Activated CD8-positive, alpha-beta memory T cell treated with anti-CD3 and anti-CD28 coated beads for 36 hours (primary cell): ENCODE data around the gene COQ4. TPM values are rescaled to one million over a fixed set of nuclear protein-coding genes. Genes with fewer than 3 reads are reported as not detected.

Experiments used
- CTCF ChIA-PET: fragments of 350-600 bp; sonication (Branson Sonifier 250); formaldehyde crosslinking; loops from one replicate; lab custom pipeline; 2021; ENCODE audit warnings: antibody characterized with exemption; lab: Charles Lee
- POLR2A ChIA-PET: fragments of 350-600 bp; sonication (Branson Sonifier 250); formaldehyde crosslinking; loops from one replicate; lab custom pipeline; 2021; ENCODE audit warnings: antibody characterized with exemption; lab: Charles Lee
- total RNA-seq, 2 experiments: library from RNA; stranded (reverse); gene quantifications; one replicate each; pipeline ENCODE4 v1.2.3, GENCODE V29; 2021

Gene COQ4
- total RNA-seq, 2 experiments from 2014 or later = 47.5 to 52.3 TPM

GRCh38 chr9:128361296-128361985 is 38.8 kb downstream of the COQ4 start:
- POLR2A ChIA-PET = interaction anchor here (0.6 to 1.9 kb wide), 2 partner anchors 10 to 121 kb away, joined by 3 to 11 read pairs; partner anchors contain the start of gene URM1
- CTCF ChIA-PET = interaction anchor here (1.0 to 2.9 kb wide), 12 partner anchors 10 to 168 kb away, joined by 3 to 24 read pairs (median 6); partner anchors contain the start of genes CERCAM and URM1

DNA sequence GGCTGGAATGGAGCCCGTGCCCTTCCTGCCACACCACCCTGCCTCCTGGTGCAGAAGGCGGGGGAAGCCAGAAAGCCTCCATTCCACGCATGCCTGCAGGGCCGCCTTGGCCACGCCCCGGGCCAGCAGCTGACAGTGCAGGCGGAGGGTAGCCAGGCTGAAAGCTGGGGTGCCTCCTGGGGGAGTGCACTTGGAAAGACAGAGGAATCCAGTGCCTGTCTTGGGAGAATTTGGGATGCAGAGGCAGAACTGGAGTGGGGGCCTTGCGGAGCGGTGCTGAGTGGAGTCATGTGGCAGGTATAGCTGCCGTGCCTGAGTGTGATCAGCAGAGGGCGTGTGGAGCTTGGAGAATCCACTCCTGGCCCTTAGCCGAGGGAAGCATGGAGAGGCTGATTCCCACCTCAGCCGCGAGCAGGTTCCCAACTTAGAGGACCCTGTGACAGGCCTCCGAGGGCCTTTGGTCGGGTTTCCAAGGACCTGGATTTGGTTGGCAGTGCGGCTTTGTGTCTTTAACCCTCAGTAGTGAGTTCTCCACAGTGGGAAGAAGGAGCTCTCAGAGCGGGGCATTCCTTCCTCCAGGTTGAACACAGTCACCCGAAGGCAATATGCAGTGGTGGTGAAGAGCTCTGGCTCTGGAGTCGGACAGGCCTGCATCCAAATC is 39.5 kb downstream of the COQ4 start:
- POLR2A ChIA-PET = interaction anchor here (1.9 kb wide), 1 partner anchor 9 kb away, joined by 11 read pairs; the partner anchor contains the start of gene URM1
- CTCF ChIA-PET = interaction anchor here (0.6 to 2.9 kb wide), 16 partner anchors 10 to 412 kb away, joined by 3 to 24 read pairs (median 4); partner anchors contain the start of genes CERCAM, ODF2 and URM1

DNA sequence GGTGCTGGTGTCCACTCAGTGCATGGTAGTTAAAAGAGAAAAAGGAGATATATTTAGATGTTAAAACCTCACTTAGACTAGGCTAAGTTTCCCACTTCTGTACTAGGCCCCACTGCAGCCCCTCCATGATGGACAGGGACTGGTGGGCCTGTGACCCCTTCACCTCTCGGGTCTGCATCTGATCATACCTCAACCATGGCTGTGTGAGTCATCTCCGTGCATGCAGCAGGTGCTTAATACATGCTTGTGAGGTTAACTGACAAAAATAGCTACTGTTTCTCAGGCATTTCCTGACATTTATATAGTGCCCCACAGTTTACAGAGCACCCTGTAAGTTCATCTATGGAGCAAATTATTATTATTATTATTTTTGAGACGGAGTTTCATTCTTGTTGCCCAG is 40.1 kb downstream of the COQ4 start:
- POLR2A ChIA-PET = interaction anchor here (1.9 kb wide), 1 partner anchor 8 kb away, joined by 11 read pairs; the partner anchor contains the start of gene URM1
- CTCF ChIA-PET = interaction anchor here (0.6 to 2.9 kb wide), 15 partner anchors 9 to 411 kb away, joined by 3 to 24 read pairs (median 5); partner anchors contain the start of genes CERCAM, ODF2 and URM1

GRCh38 chr9:128365525-128365924 is 42.9 kb downstream of the COQ4 start:
- ChIA-PET POLR2A (no interaction called here), CTCF (interaction anchor here (0.9 kb wide), 1 partner anchor 24 kb away, joined by 4 read pairs; no protein-coding TSS in a partner anchor)

- POLR2A ChIA-PET = interaction anchor here (0.6 kb wide), 1 partner anchor 11 kb away, joined by 3 read pairs; no protein-coding TSS in a partner anchor
Observed at GRCh38 chr9:128369024-128369706, 46.5 kb downstream of the COQ4 start.

GRCh38 chr9:128370367-128370751 is 47.7 kb downstream of the COQ4 start:
- ChIA-PET CTCF (interaction anchor here (1.7 to 4.7 kb wide), 3 partner anchors 8 to 50 kb away, joined by 7 to 24 read pairs (median 8); partner anchors contain the start of gene CERCAM), POLR2A (interaction anchor here (0.6 to 1.7 kb wide), 4 partner anchors 8 to 409 kb away, joined by 3 to 22 read pairs (median 7); no protein-coding TSS in a partner anchor)

More at GRCh38 chr9:128369024-128369706, 46.5 kb downstream of the COQ4 start:
- CTCF ChIA-PET = interaction anchor here (0.9 to 1.7 kb wide), 3 partner anchors 12 to 69 kb away, joined by 3 to 7 read pairs (median 4); no protein-coding TSS in a partner anchor

- ChIA-PET CTCF (interaction anchor here (0.6 to 4.7 kb wide), 8 partner anchors 9 to 312 kb away, joined by 3 to 24 read pairs (median 4); partner anchors contain the start of gene CERCAM), POLR2A (interaction anchor here (0.6 to 1.7 kb wide), 9 partner anchors 9 to 408 kb away, joined by 3 to 22 read pairs (median 4); partner anchors contain the start of genes CERCAM and ODF2)
Observed at GRCh38 chr9:128370752-128371629, 48.4 kb downstream of the COQ4 start, which contains the start of gene URM1. URM1 (plus strand) TSS chr9:128371374; CDS start chr9:128371381, 7 bp downstream.

GRCh38 chr9:128371630-128372117 is 49.0 kb downstream of the COQ4 start:
- CTCF ChIA-PET = interaction anchor here (0.6 to 4.7 kb wide), 7 partner anchors 10 to 258 kb away, joined by 3 to 24 read pairs (median 4); partner anchors contain the start of gene CERCAM
- POLR2A ChIA-PET = interaction anchor here (0.6 to 1.7 kb wide), 7 partner anchors 10 to 185 kb away, joined by 3 to 11 read pairs (median 6); partner anchors contain the start of genes CERCAM and ODF2

DNA sequence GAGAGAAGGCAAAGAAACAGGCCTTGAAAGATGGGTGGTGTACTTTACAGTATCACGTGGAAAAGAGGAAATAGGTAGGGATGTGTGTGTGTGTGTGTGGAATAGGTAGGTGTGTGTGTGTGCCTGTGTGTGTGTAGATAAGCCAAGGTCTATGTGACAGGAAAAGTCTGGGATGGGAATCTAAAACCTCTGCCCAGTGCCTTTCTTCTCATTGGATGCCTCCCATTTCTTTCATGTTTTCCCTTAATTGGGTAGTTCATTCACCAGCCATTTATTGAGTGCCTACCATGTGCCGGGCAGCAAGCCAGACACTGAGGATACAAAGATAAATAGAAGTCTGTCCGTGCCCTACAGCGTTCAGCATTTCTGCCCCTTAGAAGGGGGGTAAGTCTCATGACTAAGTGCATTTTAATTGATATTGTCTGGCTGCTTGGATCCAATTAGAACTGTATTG is 49.6 kb downstream of the COQ4 start:
- CTCF ChIA-PET = interaction anchor here (0.6 to 4.7 kb wide), 3 partner anchors 10 to 48 kb away, joined by 3 to 24 read pairs (median 8); partner anchors contain the start of gene CERCAM
- POLR2A ChIA-PET = interaction anchor here (1.0 to 1.3 kb wide), 2 partner anchors 83 to 186 kb away, joined by 4 to 6 read pairs; partner anchors contain the start of gene ODF2

DNA sequence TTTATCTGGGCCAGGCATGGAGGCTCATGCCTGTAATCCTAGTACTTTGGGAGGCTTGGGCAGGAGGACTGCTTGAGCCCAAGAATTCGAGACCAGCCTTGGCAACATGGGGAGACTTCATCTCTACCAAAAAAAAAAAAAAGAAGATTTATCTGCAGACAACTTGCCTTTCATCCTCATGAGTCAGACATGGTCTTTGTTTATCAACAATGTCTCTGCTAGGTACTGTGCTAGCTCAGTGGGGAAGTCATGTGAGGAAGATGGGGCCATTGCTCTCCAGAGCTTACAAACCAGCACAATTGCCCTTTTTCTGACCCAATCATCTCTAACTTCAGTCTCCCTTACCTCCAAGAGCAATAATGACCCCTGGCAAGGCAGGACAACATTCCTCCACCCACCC is 50.1 kb downstream of the COQ4 start:
- POLR2A ChIA-PET = no interaction called here
- CTCF ChIA-PET = interaction anchor here (4.7 kb wide), 1 partner anchor 11 kb away, joined by 24 read pairs; no protein-coding TSS in a partner anchor

DNA sequence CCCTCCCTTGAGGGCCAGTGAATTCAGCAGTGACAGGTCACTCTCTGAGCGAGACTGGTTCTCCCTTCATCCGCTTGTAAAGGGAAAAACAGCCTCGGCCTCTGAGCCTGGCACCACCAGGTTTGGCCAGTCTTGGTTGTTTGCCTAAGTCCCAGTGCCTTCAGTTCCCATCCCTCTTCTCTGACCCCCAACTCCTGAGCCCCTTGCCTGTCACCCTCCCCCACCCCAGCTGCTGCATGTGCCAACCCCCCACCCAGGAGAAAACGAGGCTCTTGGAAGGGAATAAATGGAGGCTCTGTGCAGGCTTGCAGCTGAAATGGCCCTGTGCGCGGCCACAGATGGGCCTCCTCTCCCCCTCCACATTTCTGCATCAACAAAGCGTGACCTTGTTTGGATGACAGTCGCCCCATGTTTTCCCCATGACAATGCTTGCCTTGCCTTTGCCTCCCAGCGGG is 51.6 kb downstream of the COQ4 start:
- ChIA-PET POLR2A (no interaction called here), CTCF (interaction anchor here (4.7 kb wide), 1 partner anchor 12 kb away, joined by 24 read pairs; no protein-coding TSS in a partner anchor)

DNA sequence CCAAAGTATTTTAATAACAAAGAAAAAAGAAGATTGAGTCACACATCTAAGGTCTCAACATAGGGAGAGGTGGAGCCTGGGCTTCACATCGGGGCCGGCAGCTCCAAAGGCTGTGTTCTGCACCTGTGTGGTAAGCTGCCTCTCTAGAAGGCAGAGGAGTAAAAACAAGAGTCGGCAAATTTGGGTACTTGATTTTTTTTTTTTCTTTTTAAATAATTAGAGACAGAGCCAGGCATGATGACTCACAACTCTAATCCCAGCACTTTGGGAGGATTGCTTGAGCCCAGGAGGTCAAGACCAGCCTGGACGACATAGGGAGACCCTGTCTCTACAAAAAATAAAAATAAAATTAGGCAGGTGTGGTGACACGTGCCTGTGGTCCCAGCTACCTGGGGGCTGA is 53.2 kb downstream of the COQ4 start:
- ChIA-PET CTCF (interaction anchor here (1.6 kb wide), 1 partner anchor 63 kb away, joined by 4 read pairs; no protein-coding TSS in a partner anchor), POLR2A (no interaction called here)

DNA sequence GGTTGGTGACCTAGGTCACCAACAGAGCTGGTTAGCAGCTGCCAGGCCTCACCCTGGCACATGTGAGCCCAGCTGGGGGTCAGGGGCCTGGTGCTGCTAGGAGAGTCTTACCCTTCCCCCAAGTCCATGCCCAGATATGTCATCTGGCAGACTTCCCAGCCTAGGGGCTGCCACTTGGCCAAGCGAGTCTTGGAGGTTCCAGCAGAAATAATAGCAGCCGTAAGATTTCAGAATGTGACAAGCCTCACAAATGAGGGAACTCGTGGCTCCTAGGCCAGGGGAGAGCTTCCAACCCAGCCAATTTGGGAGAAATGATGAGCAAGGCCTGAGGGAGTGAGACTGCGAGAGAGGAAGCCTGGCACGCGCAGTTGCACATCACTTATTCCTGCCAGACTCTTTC is 59.6 kb downstream of the COQ4 start:
- ChIA-PET POLR2A (no interaction called here), CTCF (interaction anchor here (0.9 to 1.0 kb wide), 2 partner anchors 56 to 68 kb away, joined by 3 read pairs; no protein-coding TSS in a partner anchor)

DNA sequence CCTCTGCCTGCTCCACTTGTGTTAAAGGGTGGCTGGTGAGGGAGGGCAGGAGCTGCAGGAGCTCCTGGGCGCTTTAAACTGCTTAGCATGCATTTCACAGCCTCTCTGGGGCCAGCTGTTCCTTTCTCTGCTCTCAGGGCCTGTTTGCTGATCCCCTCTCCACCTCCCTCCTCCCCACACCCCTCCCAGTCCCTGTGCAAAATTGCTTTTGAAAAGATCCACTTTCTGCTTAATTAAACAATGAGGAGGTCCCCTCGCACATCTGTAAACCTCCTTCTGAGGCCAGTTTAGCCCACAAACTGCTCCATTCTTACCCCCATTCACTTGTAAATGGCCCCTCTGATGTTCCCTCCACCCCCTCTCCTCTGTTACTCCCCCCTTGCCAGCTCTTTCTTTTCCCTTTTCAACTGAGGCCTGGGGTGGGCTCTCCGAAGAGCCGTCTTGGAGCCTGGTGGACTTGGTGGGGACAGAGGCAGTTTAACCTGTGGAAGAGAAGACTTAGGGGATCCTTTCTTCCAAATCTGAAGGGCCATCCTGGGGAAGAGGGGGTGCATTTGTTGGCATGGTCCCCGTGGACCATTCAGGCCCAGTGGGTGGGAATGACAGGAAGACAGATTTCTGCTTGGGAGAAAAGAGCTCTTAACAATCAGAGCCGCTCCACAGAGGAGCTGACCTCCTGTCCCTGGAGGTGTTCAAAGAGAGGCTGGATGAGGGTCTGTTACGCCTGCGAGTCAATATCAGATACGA is 60.5 kb downstream of the COQ4 start:
- POLR2A ChIA-PET = interaction anchor here (0.6 kb wide), 2 partner anchors 12 to 945 kb away, joined by 6 to 7 read pairs; partner anchors contain the start of gene URM1

More for the DNA sequence above, 60.5 kb downstream of the COQ4 start:
- CTCF ChIA-PET = interaction anchor here (0.6 to 1.0 kb wide), 3 partner anchors 55 to 153 kb away, joined by 3 read pairs; no protein-coding TSS in a partner anchor
